HCT116 (cell line): Measurements from ENCODE around the gene THADA. TPM values are rescaled to one million over a fixed set of nuclear protein-coding genes. Genes with fewer than 3 reads are reported as not detected.

ENCODE experiments used
- ATAC-seq: fragments of 200-7000 bp; cut with Tn5 transposase; 2 replicates; pipeline ENCODE4 v1.9.1; 2020; ENCODE audit warnings: mild to moderate bottlenecking, moderate library complexity
- BruUV-seq: library from RNA; stranded (reverse); fragments of 400-500 nt; replicated peaks from 2 replicates; lab custom pipeline; 2021; lab: Mats Ljungman, UMichigan
- CTCF ChIA-PET: fragments of 300-600 bp; sonication (Branson Sonifier 250); formaldehyde crosslinking; loops from one replicate; lab custom pipeline; 2021; ENCODE audit warnings: antibody characterized with exemption; lab: Charles Lee
- POLR2A ChIA-PET: fragments of 300-600, 350-600 bp; sonication (Branson Sonifier 250); formaldehyde crosslinking; loops from one replicate; lab custom pipeline; 2021; ENCODE audit warnings: antibody characterized with exemption; lab: Charles Lee
- RAD21 ChIA-PET, 2 experiments: fragments of 300-600 bp; sonication (Branson Sonifier 250); formaldehyde crosslinking; loops; one replicate each; lab custom pipeline; 2023; ENCODE audit warnings: low total read pairs in 2 of 2; ENCODE audit not compliant: uncharacterized antibody in 2 of 2, unreplicated experiment in 2 of 2, low non-redundant PET in 1 of 2; lab: Charles Lee
- DNase-seq: peaks from one replicate; pipeline ENCODE4 v3.0.0-alpha.2; 2010; ENCODE audit warnings: low read depth, low spot score
- H2AFZ ChIP-seq: fragments of 200-600 bp; shearing (Covaris generic), sonication (generic); 2 replicates; pipeline ENCODE4 v1.6.1; 2017; ENCODE audit warnings: low read depth, mixed run types, mixed read lengths, antibody characterized with exemption, low read length; ENCODE audit not compliant: poor library complexity, severe bottlenecking
- H3K27ac ChIP-seq: 2 replicates; pipeline ENCODE4 v1.5.1; 2012; ENCODE audit warnings: low read depth, low read length
- H3K27me3 ChIP-seq: fragments of 200-600 bp; sonication (generic); 2 replicates; pipeline ENCODE4 v1.6.1; 2016; ENCODE audit warnings: mixed run types, low read length, mixed read lengths; ENCODE audit not compliant: insufficient read depth
- H3K36me3 ChIP-seq, 2 experiments: fragments of 200-500 bp in 1 of 2; fragments of 200-600 bp in 1 of 2; sonication (Bioruptor generic) in 1 of 2; sonication (generic) in 1 of 2; 2 replicates each; pipeline versions ENCODE4 v1.5.1 to v1.6.1; 2014 to 2016; ENCODE audit warnings: low read length in 2 of 2, inconsistent platforms in 1 of 2, mixed read lengths in 1 of 2, mixed run types in 1 of 2; ENCODE audit not compliant: insufficient read depth in 2 of 2, control insufficient read depth in 1 of 2
- H3K4me1 ChIP-seq, 2 experiments: fragments of 200-600 bp in 1 of 2; sonication (generic) in 1 of 2; 2 replicates each; pipeline versions ENCODE4 v1.5.1 to v1.6.1; 2012 to 2017; ENCODE audit warnings: low read length in 2 of 2, inconsistent platforms in 1 of 2, mild to moderate bottlenecking in 1 of 2, mixed read lengths in 1 of 2, mixed run types in 1 of 2, moderate library complexity in 1 of 2; ENCODE audit not compliant: insufficient read depth in 2 of 2, control insufficient read depth in 1 of 2
- H3K4me2 ChIP-seq: fragments of 200-600 bp; sonication (generic); 2 replicates; pipeline ENCODE4 v1.6.1; 2017; ENCODE audit warnings: mixed run types, low read length, mixed read lengths
- H3K4me3 ChIP-seq, 2 experiments: fragments of 200-600 bp in 1 of 2; sonication (generic) in 1 of 2; replicated peaks in 1 of 2; 2 replicates each; pipeline ENCODE4 v1.5.1; 2011 to 2016; ENCODE audit warnings: low read length in 2 of 2, control low read depth in 1 of 2, low read depth in 1 of 2, mild to moderate bottlenecking in 1 of 2, mixed read lengths in 1 of 2, mixed run types in 1 of 2
- H3K79me2 ChIP-seq: fragments of 200-600 bp; sonication (generic); 2 replicates; pipeline ENCODE4 v1.6.1; 2017; ENCODE audit warnings: mild to moderate bottlenecking, mixed run types, low read length, moderate library complexity, mixed read lengths; ENCODE audit not compliant: insufficient read depth
- H3K9ac ChIP-seq: fragments of 200-600 bp; sonication (generic); 2 replicates; pipeline ENCODE4 v1.6.1; 2016; ENCODE audit warnings: low read length, mixed read lengths
- H3K9me2 ChIP-seq: fragments of 200-600 bp; sonication (generic), shearing (Covaris generic); 2 replicates; pipeline ENCODE4 v1.6.1; 2017; ENCODE audit warnings: mixed run types, mild to moderate bottlenecking, moderate library complexity; ENCODE audit not compliant: insufficient read depth
- H3K9me3 ChIP-seq, 2 experiments: fragments of 200-500 bp in 1 of 2; fragments of 200-600 bp in 1 of 2; sonication (Bioruptor generic) in 1 of 2; sonication (generic) in 1 of 2; 2 replicates each; pipeline ENCODE4 v1.6.1; 2014 to 2017; ENCODE audit warnings: low read length in 2 of 2, mixed read lengths in 2 of 2, inconsistent platforms in 1 of 2, low read depth in 1 of 2, mild to moderate bottlenecking in 1 of 2, mixed run types in 1 of 2, moderate library complexity in 1 of 2; ENCODE audit not compliant: control insufficient read depth in 1 of 2, insufficient read depth in 1 of 2
- H4K20me1 ChIP-seq: fragments of 200-600 bp; sonication (generic), shearing (Covaris generic); 2 replicates; pipeline ENCODE4 v1.6.1; 2017; ENCODE audit warnings: mixed run types, mild to moderate bottlenecking, moderate library complexity; ENCODE audit not compliant: insufficient read depth
- JUND ChIP-seq: IDR thresholded peaks from 2 replicates; pipeline ENCODE4 v1.6.1; 2012
- POLR2AphosphoS5 ChIP-seq: IDR thresholded peaks from 2 replicates; pipeline ENCODE4 v1.6.1; 2011; ENCODE audit warnings: mild to moderate bottlenecking, low read depth, low read length, moderate library complexity
- intact Hi-C: fragments of 100-400 bp; cut with micrococcal nuclease; formaldehyde crosslinking; loops from 2 replicates; pipeline ENCODE4 v1.10.0; 2022
- total RNA-seq: library from RNA; stranded (reverse); gene quantifications from one replicate; pipeline ENCODE4 v1.2.1, GENCODE V29; 2021; ENCODE audit not compliant: unreplicated experiment
- TF ChIP-seq, protein P1 (sequence below): IDR thresholded peaks from 2 replicates; pipeline ENCODE4 v1.6.1; 2012
- TF ChIP-seq, protein P2 (sequence below): IDR thresholded peaks from 2 replicates; pipeline ENCODE4 v1.6.1; 2012; ENCODE audit warnings: low read depth
- TF ChIP-seq, protein P3 (sequence below): IDR thresholded peaks from 2 replicates; pipeline ENCODE4 v1.6.1; 2012

The THADA gene
- total RNA-seq, 1 experiment from 2014 or later = 30.7 TPM

DNA sequence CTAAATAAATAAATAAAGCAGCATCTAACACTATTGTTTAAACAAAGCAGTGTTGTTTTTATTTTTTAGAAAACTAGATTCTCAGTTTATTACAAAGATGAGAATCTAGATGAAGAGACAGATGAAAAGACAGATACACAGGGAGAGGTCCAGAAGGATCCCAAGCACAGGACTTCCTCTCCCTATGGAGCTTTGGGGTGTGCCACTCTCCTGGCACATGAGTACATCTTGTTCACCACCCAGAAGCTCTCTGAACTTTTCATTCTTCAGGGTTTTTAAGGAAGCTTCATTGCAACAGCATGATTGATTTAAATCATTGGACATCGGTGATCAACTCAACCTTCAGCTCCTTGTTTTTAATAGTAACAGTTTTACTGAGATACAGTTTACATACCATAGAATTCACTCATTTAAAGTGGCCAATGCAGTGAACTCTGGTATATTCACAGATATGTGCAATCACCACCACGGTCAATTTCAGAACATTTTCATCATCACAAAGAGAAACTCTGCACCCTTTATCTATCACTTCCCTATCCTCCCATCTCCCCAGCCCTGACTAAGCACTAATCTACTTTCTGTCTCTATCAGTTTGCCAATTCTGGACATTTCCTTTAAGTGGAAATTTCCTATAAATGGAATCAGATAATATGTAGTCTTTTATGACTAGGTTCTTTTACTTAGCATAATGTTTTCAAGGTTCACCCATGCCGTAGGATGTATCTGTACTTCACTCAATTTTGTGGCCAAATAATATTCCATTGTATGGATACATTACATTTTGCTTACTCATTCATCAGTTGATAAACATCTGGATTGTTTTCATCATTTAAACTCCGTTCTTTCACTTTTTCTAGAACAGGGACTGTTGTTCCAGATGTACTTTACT is 307.2 kb downstream of the THADA start:
- intact Hi-C loops = no loop called here
- H3K27ac ChIP-seq = no peak overlapping the region
- no TSS peak for BruUV-seq
- no peak overlapping the region for H3K9ac ChIP-seq
- no peak overlapping the region for H3K4me3 ChIP-seq
- H3K4me1 ChIP-seq = peaks cover 20 to 30% of the 10 kb centered on the region in 2 experiments
- H3K9me3 ChIP-seq = no peaks in the 10 kb centered on the region; a peak in 1 of 4 replicates
- ChIA-PET POLR2A (no interaction called here), RAD21 (no interaction called here), CTCF (interaction anchor here (1.5 kb wide), 1 partner anchor 196 kb away, joined by 4 read pairs; no protein-coding TSS in a partner anchor)
- TF ChIP-seq, protein P1, sequence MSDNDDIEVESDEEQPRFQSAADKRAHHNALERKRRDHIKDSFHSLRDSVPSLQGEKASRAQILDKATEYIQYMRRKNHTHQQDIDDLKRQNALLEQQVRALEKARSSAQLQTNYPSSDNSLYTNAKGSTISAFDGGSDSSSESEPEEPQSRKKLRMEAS = no peak
- TF ChIP-seq, protein P2, sequence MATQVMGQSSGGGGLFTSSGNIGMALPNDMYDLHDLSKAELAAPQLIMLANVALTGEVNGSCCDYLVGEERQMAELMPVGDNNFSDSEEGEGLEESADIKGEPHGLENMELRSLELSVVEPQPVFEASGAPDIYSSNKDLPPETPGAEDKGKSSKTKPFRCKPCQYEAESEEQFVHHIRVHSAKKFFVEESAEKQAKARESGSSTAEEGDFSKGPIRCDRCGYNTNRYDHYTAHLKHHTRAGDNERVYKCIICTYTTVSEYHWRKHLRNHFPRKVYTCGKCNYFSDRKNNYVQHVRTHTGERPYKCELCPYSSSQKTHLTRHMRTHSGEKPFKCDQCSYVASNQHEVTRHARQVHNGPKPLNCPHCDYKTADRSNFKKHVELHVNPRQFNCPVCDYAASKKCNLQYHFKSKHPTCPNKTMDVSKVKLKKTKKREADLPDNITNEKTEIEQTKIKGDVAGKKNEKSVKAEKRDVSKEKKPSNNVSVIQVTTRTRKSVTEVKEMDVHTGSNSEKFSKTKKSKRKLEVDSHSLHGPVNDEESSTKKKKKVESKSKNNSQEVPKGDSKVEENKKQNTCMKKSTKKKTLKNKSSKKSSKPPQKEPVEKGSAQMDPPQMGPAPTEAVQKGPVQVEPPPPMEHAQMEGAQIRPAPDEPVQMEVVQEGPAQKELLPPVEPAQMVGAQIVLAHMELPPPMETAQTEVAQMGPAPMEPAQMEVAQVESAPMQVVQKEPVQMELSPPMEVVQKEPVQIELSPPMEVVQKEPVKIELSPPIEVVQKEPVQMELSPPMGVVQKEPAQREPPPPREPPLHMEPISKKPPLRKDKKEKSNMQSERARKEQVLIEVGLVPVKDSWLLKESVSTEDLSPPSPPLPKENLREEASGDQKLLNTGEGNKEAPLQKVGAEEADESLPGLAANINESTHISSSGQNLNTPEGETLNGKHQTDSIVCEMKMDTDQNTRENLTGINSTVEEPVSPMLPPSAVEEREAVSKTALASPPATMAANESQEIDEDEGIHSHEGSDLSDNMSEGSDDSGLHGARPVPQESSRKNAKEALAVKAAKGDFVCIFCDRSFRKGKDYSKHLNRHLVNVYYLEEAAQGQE = no peak
- TF ChIP-seq POLR2AphosphoS5 (no peak), JUND (no peak)
- TF ChIP-seq, protein P3, sequence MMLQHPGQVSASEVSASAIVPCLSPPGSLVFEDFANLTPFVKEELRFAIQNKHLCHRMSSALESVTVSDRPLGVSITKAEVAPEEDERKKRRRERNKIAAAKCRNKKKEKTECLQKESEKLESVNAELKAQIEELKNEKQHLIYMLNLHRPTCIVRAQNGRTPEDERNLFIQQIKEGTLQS = no peak
- H3K36me3 ChIP-seq = peaks cover 0 to 29% of the 10 kb centered on the region in 2 experiments; a peak in 2 of 4 replicates
- no peaks in the 10 kb centered on the region for H3K27me3 ChIP-seq
- no peaks in the 10 kb centered on the region for H3K79me2 ChIP-seq
- no peak for ATAC-seq
- DNase-seq = no peak
- no peaks in the 10 kb centered on the region for H4K20me1 ChIP-seq
- H3K9me2 ChIP-seq = no peaks in the 10 kb centered on the region
- H3K4me2 ChIP-seq = no peak overlapping the region
- H2AFZ ChIP-seq = no peak overlapping the region
